Left ventricle myocardium superior (tissue), 1 donor: Measurements from ENCODE around the gene CSRNP2. TPM values are rescaled to one million over a fixed set of nuclear protein-coding genes. Genes with fewer than 3 reads are reported as not detected.
"Not testable (repeated sequence)": the region's sequence is repeated elsewhere in the genome, so short reads cannot be mapped to it uniquely, and the experiment has no call there.

Source experiments
- ATAC-seq: fragments of 200-7000 bp; cut with Tn5 transposase; one replicate; pipeline ENCODE4 v1.9.1; 2020; ENCODE audit warnings: mild to moderate bottlenecking, moderate library complexity
- DNase-seq: peaks from one replicate; pipeline ENCODE4 v3.0.0-alpha.2; 2020
- intact Hi-C: fragments of 100-400 bp; cut with micrococcal nuclease; formaldehyde crosslinking; loops from one replicate; pipeline ENCODE4 v1.11.0; 2022
- total RNA-seq: library from RNA; stranded (reverse); fragmentation: NEBNext Ultra II Directional; extraction: Animal tissue kit (Norgen Biotek cat#: 25700); gene quantifications from one replicate; pipeline ENCODE4 v1.2.1, GENCODE V29; 2021
- donor health status: DM: no; HTN: yes; CAD: no; lungs with severe emphysema.

Gene CSRNP2
- total RNA-seq, 1 donor from 2014 or later, result 18.8 TPM

GRCh38 chr12:51036279-51036678 lies 47.1 kb downstream of the CSRNP2 start:
- intact Hi-C loops, result no loop called here
- no peak for DNase-seq
- no peak for ATAC-seq

GRCh38 chr12:51033457-51034089 lies 49.8 kb downstream of the CSRNP2 start:
- ATAC-seq, result no peak

GRCh38 chr12:51033048-51033447 lies 50.3 kb downstream of the CSRNP2 start:
- intact Hi-C loops, result no loop called here
- DNase-seq (no peak), ATAC-seq (no peak)

More at GRCh38 chr12:51033457-51034089, 49.8 kb downstream of the CSRNP2 start:
- DNase-seq, result no peak
- intact Hi-C loops, result no loop called here

GRCh38 chr12:51028813-51029150 lies 54.6 kb downstream of the CSRNP2 start:
- DNase-seq (no peak), ATAC-seq (no peak)
- intact Hi-C loops, result no loop called here

GRCh38 chr12:51028126-51028812 lies 55.1 kb downstream of the CSRNP2 start:
- intact Hi-C loops, result no loop called here
- ATAC-seq, result no peak
- DNase-seq, result no peak

GRCh38 chr12:51027342-51027835 lies 56.0 kb downstream of the CSRNP2 start:
- intact Hi-C loops, result no loop called here
- ATAC-seq, result no peak
- no peak for DNase-seq

GRCh38 chr12:51025836-51026638 lies 57.4 kb downstream of the CSRNP2 start, which contains the start of gene SLC11A2:
Gene SLC11A2, minus strand, starts transcription at chr12:51026384. Its CDS starts 15,656 bp downstream, at chr12:51010728.
- ATAC-seq (peak; percentile 98), DNase-seq (peak; percentile 97)
- intact Hi-C loops, result no loop called here

- DNase-seq (no peak), ATAC-seq (no peak)
- intact Hi-C loops, result no loop called here
Observed at GRCh38 chr12:51025338-51025835, 58.0 kb downstream of the CSRNP2 start.

- ATAC-seq, result no peak
- DNase-seq, result no peak
- intact Hi-C loops, result no loop called here
Observed at GRCh38 chr12:51023625-51024382, 59.6 kb downstream of the CSRNP2 start.

GRCh38 chr12:51021694-51022093 lies 61.7 kb downstream of the CSRNP2 start:
- no peak for ATAC-seq
- no peak for DNase-seq
- intact Hi-C loops, result no loop called here

GRCh38 chr12:51020448-51021182 lies 62.8 kb downstream of the CSRNP2 start:
- intact Hi-C loops, result no loop called here
- ATAC-seq, result no peak

GRCh38 chr12:51019927-51020326 lies 63.5 kb downstream of the CSRNP2 start:
- DNase-seq (no peak), ATAC-seq (no peak)
- intact Hi-C loops, result no loop called here

More at GRCh38 chr12:51020448-51021182, 62.8 kb downstream of the CSRNP2 start:
- DNase-seq, result no peak

GRCh38 chr12:51018956-51019355 lies 64.4 kb downstream of the CSRNP2 start:
- DNase-seq (no peak), ATAC-seq (no peak)
- intact Hi-C loops, result no loop called here

GRCh38 chr12:51017452-51017851 lies 65.9 kb downstream of the CSRNP2 start:
- intact Hi-C loops, result no loop called here
- DNase-seq (no peak), ATAC-seq (no peak)

- not testable (repeated sequence) for ATAC-seq, DNase-seq
Observed at GRCh38 chr12:51014467-51014866, 68.9 kb downstream of the CSRNP2 start.

GRCh38 chr12:51013441-51013840 lies 70.0 kb downstream of the CSRNP2 start:
- intact Hi-C loops, result no loop called here
- no peak for ATAC-seq

More at GRCh38 chr12:51014467-51014866, 68.9 kb downstream of the CSRNP2 start:
- intact Hi-C loops, result not testable (repeated sequence)

GRCh38 chr12:51012570-51013236 lies 70.7 kb downstream of the CSRNP2 start:
- DNase-seq (no peak), ATAC-seq (no peak)
- intact Hi-C loops, result no loop called here

More at GRCh38 chr12:51013441-51013840, 70.0 kb downstream of the CSRNP2 start:
- DNase-seq, result no peak

- DNase-seq, result peak; percentile 30
- no peak for ATAC-seq
- intact Hi-C loops, result no loop called here
Observed at GRCh38 chr12:51011955-51012354, 71.4 kb downstream of the CSRNP2 start.
